NCI-H2107 treated with DMSO at 0.1 percent for 48 hours (cell line): ENCODE measurements around the gene RERE.

Experiments
- DNase-seq: peaks from one replicate; lab custom pipeline; 2025; ENCODE audit not compliant: unreplicated experiment; lab: John Stamatoyannopoulos, UW

RERE gene

DNA sequence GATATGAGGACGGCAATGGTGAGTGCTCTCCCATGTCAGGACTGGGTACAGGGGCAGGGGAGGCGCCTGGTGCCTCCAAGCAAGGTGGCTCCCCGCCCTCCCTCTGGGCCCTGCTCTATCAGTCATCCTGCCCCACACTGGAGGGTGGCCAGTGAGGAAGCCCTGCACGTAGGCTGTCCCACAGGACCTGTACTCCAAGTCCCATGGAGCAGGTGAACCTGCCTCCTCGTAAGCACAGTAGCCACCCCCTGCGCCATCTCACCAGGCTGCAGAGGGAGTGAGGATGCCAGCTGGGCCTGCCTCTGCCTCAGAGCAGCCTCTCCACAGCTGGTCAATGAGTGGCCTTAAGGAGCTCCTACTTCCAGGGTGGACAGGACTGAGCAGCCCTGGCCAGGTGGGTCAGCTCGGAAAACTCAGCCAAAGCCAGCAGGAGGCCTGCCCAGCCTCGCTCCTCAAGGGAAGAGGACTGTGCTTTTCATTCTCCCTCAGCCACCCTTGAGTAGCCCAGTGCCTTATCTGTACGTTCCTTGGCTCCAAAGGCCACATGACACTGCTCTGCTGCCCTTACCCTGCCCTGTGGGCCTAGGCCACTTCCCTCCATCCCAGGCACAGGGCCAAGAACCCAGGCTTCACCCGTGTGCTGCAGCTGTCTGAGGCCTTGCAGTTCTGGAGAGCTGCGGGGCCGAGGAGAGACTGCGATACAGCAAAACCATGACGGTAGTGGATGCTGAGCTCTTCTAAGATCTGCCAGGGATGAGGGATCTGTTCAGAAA lies 459.9 kb downstream of the RERE start:
- DNase-seq: no peak

DNA sequence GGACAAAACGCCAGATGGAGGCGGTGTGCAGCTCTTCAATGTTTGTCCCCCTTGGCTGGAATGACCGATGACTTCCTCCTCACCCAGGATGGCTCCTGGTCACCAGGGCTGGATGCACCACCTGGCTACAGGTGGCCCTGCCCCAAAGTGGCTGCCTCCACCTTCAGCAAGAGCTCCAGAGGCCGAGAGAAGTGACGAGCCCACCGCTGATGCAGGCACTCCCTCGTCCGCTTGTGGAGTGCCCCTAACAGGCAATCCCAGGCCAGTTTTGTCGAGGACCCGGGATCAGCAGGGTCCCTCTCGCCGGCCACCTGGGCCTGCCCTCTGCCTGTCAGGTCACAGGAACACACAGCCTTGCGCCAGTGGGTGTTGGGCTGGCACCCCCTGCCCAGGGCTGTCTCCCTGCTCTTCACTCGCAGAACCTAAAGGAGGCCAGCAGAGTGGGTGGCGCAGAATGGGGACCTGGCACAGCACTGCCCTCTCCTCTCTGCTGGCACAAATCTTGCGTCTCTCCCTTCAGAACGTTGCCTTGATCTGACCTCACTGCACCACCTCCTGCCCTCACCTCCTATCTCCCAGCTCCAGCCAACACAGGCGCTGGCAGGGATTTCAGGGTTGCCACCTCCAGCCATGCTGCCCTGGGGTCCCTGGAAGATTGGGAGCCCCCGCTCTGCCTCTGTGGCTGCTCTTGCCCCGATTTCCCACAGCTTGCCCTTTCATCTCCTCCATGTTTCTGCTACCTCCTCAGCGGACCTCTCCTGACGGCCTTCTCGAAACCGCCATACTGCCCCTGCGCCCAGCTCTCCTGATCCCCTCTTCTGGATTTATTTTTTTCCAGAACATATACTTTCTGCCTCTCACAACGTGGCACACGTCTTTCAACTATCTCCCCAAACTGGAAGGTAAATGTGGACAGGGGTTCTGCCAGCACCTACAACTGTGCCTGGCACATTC lies 460.9 kb downstream of the RERE start:
- DNase-seq: no peak

DNA sequence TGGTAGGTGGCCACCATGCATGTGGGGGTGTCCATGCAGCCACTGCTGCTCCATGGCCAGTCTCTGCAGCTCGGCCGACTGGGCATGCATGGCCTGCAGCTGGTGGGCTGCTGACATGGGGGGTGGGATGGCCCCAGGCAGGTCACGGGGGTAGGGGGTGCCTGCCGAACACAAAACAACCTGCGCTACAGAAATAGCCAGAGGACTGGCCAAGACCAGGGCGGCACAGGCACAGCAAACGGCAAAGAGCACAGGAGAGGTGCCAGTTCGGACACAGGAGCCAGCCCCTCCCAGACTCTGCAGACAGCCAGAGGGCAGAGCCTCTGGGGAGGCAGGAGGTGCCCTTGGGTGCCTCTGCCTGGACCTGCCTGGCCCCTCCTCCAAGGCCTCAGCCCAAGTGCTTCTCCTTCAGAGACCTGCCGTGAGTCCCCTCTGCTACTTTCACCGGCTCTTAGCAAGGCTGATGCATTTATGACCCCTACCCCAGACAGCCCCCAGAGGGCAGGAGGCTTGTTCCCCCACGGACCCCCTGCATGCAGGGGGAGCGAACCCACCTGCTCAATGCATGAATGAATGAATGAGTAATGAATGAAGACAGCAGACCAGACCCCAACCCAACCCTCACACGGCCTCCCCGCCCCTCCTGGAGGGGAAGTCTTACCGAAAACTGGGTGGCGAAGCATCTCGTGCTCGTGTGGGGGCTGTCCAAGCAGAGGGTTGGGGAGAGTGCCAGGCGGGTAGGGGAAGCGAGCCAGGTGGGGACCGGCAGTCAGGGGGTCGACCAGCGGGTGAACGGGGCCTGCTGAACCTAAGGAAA lies 461.8 kb downstream of the RERE start:
- no peak for DNase-seq

DNA sequence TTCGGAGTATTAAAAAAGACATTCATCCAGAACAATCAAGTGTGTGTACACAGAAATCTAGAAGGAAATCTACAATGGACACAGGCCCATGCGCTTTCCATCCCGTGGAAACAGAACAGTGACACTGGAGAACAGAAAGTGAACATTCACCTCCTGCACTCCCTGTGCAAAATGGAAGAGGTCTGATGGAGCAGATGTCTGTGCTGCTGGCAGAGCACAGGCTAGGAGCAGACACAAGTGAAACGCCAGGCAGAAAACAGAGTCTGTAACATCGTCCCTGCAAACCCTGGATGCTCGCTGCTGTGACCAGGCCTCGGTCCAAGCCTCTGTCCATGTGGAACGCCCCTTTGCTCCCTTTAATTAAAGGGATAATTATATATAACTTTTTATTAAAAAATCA lies 463.4 kb downstream of the RERE start:
- no peak for DNase-seq

DNA sequence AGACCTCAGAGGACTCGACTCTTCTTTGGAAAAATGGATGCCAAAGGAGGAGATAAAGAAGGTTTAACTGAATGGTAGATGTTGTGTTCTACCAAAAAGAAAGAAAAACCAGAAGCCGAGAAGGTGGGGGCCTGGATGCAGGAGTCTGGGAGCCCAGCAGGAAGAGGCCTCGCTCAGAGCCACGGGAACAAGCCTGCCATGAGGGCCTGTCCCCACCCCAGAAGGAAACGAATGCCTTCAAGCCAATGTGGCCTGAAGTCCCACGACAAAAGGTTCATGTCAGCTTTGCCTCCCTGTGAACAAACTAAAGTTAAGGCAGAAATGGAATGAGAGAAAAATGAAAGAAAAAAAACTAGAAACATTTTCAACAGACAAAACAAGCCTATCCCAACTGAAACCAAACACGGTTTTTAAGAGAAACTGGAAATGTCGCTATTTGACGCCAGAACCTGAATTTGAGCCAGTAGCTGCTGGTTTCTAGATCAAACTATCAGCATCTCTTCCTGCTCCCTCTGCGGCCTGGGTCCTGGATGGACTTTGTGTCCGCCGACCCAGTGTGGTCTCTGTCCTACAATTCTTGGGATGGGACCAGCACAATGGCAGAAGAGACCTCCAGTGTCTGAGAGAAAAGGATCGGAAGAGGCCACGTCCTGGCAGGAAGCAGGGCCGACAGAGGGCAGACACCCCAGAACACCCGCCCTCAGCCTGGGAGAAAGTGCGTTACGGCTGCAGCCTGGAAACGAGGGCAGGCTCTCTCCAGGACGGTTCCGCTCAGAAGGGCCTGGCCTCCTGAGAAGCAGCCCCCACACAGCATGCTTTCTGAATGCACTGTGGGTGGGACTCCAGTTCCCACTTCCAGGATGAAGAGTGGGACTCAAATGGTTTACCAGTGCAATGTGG lies 464.3 kb downstream of the RERE start:
- no peak for DNase-seq

DNA sequence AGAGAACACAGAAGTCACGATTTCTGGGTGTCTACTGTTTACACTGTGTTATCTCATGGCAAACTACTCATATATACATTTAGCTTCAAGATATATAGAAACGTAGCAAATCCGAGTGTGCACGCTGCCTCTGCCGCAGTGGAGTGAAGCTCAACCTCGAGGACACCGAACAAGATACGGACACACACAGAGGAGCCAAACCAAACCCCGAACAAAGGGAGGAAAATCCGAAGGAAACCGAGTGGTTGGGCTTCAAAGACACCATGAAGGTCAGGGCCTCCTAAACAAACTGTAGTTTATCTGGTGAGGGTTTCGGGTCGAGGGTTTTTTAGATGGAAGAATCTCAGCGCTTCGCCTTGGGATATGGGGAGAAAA lies 465.0 kb downstream of the RERE start:
- no peak for DNase-seq

DNA sequence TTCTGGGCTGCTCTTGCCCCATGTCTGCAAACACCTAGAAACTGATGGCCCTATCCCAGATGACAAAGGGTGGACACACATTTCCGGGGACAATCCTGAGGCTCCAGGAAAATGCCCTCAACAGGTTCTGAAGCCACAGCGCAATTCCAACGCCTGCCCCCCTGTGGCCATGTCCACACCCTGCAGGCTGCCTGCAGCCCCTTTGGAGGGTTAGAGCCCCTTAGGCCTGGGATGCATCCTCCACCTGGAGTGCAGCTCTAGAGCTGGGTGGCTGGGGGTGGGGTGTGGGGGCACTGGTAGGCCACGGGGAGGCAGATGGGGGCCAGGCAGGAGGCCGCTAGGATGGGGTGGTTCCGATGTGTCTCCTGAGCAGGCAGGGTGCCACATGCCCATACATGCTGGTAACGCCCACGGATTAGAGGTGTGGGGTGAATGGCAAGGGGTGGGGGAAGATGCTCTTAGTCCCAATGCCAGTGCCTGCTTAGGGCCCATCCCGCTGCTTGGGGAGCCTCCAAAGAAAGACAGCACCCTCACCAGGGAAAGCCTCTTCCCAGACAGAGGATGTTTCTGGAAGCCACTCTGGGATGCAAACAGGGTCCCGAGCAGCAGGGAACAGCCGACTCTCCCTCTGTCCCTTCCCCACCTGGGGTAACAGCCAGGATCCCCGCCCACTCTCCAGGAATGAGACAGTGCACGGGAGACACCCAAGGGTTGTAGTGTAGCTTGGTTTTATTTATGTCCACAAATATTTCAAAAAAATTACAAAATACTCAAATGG lies 465.6 kb downstream of the RERE start:
- DNase-seq: no peak

DNA sequence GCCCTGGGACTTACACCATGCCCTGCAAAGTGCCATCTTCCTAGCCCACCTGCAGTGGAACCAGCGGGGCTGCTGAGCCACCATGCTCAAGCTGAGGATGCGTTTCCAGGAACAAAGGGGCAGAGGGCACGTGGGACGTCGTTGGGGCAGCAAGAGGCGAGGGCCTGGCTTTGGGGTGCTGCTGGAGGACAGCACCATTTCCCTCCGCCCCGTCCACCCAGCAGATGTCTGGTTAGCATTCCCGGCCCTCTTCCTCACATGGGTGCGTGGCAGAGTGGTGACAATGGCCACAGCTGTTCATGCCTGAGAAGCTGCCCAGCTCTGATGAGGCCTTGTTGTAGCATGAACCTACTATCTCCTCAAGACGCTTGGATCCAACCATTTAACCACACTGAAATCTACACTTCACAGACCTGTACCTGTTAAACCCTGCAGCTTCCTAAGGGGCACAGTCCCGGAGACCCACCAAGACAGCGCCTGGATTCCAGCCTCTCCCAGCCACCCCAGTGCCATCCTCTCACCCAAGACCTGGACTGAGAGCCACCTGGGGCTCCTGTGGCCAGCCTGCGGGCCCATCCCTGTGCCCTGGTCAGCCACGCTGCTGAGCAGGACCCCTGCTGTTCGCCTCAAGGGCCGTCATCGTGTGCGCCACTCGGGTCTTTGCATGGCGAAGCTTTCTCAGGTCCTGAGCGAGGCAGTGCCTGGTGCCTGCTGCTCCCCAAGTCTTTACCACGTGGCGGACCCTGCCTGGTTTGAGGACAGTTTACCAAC lies 466.3 kb downstream of the RERE start:
- no peak for DNase-seq

DNA sequence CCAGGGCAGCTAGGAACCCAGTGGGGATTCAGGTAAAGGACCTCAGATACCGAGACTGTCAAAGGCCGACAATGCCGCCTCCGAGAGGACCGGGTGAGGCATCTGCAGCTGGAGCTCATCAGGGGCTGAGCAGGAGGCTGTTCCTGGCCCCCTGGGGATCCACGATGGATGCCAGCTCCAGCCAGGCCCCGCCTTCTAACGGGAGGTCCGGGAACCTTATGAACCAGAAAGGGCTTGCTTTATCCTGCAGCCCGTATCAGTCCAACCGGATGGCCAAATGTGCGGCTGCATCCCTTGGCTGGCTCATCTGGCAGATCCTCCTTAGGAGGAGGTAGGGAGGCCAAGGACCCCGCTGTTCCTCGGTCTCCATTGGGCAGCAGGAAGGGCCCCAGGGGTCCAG lies 467.5 kb downstream of the RERE start:
- DNase-seq: no peak

DNA sequence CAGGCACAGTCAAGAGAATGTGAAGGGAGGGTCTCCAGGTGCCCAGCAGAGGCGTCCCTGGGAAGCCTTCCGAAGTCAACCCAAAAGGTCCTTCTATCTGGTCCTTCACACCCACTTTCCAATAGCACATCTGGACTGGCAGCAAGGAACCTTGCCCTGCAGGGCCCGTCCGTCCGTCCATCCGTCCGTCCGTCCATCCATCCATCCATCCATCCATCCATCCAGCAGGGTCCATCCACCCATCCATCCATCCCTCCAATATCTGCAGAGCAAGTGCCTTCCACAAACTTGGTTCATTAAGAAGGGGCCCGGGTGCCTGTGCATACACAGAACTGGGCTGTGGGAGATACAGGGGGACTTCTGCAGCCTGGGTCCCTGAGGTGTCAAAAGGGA lies 468.0 kb downstream of the RERE start:
- DNase-seq: no peak

DNA sequence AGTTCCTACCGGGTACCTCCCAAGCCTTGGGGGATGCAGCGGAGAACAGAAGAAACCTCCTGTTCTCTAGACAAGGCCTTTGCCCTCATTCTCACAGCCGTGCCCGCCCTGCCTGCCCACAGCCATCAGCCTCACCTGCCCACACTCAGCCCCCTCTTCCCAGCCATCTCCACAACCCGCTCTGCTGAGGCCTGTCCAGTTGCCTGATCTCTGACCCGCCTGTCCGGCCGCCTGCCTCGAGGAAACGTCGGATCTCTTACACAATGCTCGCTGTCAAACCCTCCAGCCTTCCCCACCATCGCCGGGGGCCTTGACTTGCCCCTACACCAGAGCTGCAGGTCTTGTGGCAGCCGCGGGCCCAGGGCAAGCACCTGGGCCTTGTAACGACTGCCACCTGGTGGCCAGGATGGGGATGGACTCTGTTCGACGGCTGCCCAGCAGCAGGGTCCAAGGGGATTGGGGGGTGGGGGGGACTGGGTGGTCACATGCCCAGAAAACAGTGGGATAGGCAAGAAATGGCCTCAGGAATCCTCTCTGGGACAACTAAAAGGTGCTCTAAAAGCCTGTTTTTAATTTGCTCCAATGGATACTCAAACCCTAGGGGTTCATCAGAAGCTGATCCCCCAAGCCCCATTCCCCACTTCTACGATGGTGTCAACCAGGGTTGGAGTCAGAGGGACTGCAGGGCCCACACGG lies 468.5 kb downstream of the RERE start:
- no peak for DNase-seq

DNA sequence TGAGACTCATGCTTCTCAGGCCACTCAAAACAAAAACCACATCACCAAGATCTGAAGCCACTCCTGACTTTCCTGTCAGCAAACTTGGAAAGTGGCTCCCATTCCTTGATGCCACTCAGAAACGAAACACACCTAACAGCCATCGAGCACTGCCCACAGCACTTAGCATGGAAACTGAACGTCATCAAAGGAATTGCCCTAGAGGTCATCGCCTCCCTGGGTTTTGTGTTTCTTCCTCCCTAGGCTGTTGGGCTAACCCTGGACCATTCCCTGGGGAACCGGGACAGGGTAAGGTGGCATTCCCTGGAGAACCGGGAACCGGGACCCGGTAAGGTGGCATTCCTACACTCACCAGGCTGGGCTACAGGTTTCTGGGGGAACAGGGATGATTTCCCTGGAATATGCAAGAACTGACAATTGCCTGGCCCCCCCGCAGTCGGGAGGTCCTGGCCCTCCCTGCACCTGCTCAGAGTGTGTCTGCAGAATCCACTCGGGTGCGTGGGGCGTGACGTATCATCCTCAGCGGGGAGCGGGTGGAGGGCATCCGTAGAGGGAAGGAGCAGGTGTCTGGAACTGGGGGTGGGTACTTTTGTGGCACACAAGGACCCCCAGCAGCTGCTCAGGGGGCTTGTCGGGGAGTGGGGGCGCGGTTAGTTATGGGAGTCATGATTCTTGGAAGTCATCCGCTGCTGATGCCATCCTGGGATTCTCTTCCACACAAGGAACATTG lies 469.2 kb downstream of the RERE start:
- DNase-seq: no peak

DNA sequence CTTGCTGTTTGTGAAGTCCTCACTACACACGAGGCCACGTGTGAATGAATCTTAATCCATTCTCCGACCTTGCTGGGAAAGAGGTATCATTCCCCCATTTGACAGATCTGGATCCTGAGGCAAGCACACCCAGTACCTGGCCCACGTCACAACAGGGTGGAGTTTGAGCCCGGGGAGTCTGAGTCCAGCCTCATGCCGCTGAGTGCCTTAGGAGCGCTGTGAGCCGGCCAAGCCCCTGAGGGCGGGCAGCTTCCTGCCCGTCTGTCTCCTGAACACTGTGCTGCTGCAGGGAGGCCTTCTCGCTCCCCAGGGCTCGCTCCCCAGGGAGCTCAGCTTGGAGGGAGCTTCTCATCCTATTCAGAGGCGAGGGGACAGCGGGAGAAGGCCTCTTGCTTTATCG lies 469.8 kb downstream of the RERE start:
- DNase-seq: no peak

DNA sequence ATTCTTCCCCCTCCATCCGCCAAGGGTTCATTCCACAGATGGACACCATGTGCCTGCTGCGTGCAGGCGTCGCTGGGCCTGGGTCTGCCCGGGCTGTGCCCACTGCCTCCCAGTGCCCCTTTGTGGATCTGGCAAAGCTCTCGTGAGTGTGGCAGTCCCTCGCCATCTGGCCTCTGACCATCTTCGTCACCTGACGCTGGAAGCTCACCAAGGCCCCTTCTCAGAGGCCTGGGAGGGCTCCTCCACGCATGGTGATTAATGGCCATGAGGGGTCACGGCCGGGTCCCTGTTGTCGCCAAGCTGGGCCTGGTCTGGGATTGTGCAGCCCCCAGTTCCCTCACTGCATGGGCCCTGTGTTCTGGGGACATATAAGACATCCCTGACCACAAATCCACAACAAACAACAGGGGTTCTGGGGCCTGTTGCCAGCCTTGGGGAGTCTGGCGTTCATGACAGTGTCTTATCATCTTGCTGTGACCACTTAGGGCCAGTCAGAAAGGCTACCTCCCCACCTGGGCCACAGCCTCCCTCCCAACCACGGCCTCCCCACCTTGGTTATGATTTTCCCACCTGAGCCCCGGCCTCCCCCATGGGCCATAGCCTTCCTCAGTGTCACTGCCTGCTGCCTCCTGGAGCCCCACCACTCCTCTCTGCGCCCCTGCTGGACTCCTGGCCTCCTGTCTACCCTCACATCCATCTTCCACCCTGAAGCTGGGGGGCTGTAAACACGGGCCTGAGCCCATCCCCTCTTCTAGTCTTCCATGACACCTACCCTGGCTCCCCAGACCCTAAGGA lies 471.6 kb downstream of the RERE start:
- no peak for DNase-seq

DNA sequence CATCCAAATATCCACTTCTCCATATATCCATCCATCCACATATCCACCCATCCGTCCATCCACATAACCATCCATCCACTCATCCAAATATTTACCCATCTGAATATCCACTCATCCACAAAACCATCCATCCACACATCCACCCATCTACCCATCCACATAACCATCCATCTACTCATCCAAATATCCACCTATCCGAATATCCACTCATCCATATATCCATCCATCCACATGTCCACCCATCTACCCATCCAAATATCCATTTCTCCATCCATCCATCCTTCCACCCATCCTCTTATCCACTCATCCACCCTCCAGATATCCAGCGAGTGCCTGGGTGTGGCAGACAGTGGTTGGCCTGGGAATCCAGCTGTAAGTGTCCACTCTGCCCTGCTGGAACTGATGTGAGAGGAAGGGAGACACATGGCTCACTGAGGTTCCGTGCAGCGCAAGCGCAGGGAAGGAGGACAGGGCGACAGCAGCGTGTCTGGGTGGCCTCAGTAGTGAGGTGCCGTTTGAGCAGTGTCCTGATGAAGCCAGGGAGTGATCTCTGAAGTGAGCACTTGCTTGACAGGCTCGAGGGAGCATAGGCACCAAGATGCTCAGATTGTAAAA lies 472.4 kb downstream of the RERE start:
- DNase-seq: no peak

DNA sequence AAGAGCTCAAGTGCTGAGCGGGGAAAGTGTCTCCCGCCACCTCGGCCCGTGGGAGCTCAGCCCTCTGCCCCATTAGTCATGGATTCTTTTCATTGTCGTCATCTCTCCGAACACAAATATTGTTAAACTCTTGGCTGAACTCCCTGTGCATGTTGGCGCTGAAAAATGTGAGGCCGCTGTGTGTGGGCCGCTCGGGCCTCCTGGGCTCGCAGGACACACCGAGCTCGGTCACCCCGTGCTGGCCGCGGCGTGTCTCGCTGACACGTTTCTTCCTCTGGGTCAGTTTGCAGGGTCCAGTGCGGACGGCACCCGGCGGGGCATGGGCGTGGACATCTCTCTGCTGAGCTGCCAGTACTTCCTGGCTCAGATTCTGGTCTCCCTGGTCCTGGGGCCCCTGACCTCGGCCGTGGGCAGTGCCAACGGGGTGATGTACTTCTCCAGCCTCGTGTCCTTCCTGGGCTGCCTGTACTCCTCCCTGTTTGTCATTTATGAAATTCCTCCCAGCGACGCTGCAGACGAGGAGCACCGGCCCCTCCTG lies 473.9 kb downstream of the RERE start:
- no peak for DNase-seq
